HepG2 (cell line): ENCODE measurements around the gene TM4SF20.

Experiments
- BRD4 ChIP-seq: sonication (generic); formaldehyde crosslinking; IDR thresholded peaks from 2 replicates; pipeline ENCODE4 v1.4.0; 2020; ENCODE audit warnings: missing genetic modification reagents
- KAT7 ChIP-seq: IDR thresholded peaks from 2 replicates; pipeline ENCODE4 v1.6.1; 2018; ENCODE audit warnings: borderline replicate concordance, missing compliant biosample characterization
- POLR2A ChIP-seq, 2 experiments: IDR thresholded peaks; 2 replicates each; pipeline ENCODE4 v1.6.1; 2011; ENCODE audit warnings: low read depth in 2 of 2, low read length in 2 of 2, mild to moderate bottlenecking in 1 of 2, moderate library complexity in 1 of 2; ENCODE audit not compliant: insufficient read depth in 1 of 2
- SP2 ChIP-seq: sonication (generic); formaldehyde crosslinking; IDR thresholded peaks from 2 replicates; pipeline ENCODE4 v1.5.1; 2020; ENCODE audit warnings: mild to moderate bottlenecking, missing genetic modification reagents

GRCh38 chr2:227376656-227377396, 2.3 kb downstream of the TM4SF20 start:
- TF ChIP-seq SP2 (CRISPR knock-in tag) (no peak), POLR2A (IDR thresholded peaks at IDR 0.05; ENCODE audit: insufficient read depth in 1 of 2, low read depth in 2 of 2, low read length in 2 of 2) (no peak), KAT7 (CRISPR knock-in tag) (no peak), BRD4 (CRISPR knock-in tag) (no peak)
